ENCODE measurements around the gene ASB9.
"Not testable (repeated sequence)": the region's sequence is repeated elsewhere in the genome, so short reads cannot be mapped to it uniquely, and the experiment has no call there.

GRCh38 chrX:15305899-15306298 lies 36.0 kb upstream of the ASB9 start:
- not testable (repeated sequence) for TF ChIP-seq YY1 (tag by site-specific recombination; IDR thresholded peaks at IDR 0.05); MZF1 (tag by site-specific recombination; IDR thresholded peaks at IDR 0.05; ENCODE audit: borderline replicate concordance); GLIS2 (tag by site-specific recombination; IDR thresholded peaks at IDR 0.05); KLF10 (tag by site-specific recombination; IDR thresholded peaks at IDR 0.05); CTCF (tag by site-specific recombination; IDR thresholded peaks at IDR 0.05); MEIS1 (CRISPR knock-in tag; IDR thresholded peaks at IDR 0.05; ENCODE audit: borderline replicate concordance); ZNF670 (tag by site-specific recombination; IDR thresholded peaks at IDR 0.05; ENCODE audit: low read depth)
